GM18868 (cell line): ENCODE measurements around the gene UQCRFS1.
"Not testable (repeated sequence)": the region's sequence is repeated elsewhere in the genome, so short reads cannot be mapped to it uniquely, and the experiment has no call there.

Experiments
- ATAC-seq: cut with Tn5 transposase; IDR thresholded peaks from one replicate; pipeline ENCODE4 v1.9.1; 2021; ENCODE audit warnings: mild to moderate bottlenecking, moderate library complexity; ENCODE audit not compliant: unreplicated experiment

Gene UQCRFS1

GRCh38 chr19:29212648-29213573 lies at the start of gene UQCRFS1:
UQCRFS1 (minus strand) TSS chr19:29213151; CDS start chr19:29213118, 33 bp downstream.
- peak; percentile 94 for ATAC-seq

DNA sequence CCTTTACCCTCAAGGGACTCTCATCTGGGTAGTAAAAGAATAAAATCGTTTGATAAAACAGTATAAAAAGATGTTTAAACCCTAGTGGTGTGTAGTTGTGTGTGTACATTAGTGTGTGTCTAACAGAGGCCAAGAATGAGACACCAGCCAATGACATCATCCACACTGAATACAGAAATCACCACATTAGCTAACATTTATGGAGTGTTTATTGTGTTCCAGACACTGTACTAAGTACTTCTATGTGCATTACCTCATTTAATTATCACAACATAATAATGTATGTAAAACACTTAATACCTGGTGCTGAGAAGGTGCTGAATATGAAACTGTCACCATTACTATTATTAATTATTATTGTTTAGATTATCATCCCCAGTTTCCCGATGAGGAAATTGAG lies 49.1 kb upstream of the UQCRFS1 start:
- ATAC-seq = no peak

- no peak for ATAC-seq
These were observed 47.7 kb upstream of the UQCRFS1 start for GRCh38 chr19:29260477-29261317.

DNA sequence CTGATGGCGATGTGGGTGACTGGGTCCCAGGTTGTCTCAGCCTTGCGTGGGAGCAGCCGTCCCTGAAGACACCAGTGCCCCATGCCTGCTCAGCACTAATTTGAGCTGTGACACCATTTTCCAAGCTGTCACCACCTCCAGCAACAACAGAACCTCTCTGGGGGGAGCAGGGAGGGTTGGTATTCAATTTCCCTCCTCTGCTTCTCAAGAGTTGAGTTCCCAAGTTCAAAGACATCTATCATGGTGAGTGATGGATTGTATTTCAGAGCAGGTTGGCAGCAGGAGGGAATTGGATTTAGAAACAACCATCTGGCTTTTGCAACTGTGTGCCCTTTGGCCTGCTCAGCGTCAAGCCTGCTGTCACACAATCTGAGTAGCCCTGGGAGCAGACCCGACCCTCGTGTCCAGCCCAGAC lies 46.9 kb upstream of the UQCRFS1 start:
- no peak for ATAC-seq

DNA sequence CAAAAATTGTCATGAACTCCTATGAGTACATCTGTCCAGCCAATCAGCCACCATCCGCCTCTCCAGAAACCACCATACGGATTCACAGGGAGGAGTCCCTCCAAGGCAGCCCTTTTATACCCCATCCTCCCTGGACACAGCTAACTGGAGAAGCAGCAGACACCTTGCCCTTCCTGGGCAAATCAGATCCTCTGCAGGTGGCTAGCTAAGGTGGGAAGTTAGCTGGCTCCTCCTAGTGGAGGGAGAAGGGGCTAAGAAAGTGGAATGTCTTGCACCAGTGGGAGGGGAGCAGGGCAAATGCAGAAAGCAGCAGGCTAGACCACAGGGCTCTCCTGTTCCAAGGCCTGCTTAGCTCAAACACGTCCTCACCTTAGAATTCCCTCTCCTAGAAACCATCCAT lies 46.2 kb upstream of the UQCRFS1 start:
- ATAC-seq = no peak

DNA sequence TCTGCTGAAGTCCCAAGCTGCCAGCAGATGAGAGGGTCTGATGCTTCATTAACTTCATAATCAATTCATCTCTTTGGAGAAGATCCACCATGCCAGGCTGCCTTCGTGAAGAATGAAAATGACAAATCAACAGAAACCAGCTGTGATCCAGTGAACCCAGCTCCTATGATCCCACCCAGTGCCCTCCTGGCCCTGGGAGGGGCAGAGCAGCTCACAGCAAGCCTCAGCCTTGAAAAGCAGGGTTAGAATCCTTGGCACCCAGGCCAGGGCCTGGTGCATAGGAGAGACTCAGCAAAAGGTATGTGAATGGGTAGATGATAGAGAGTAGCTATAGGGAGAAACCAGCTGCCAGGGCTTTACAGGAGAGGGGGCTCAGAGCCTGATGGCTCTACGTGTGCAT lies 43.6 kb upstream of the UQCRFS1 start:
- ATAC-seq = no peak

DNA sequence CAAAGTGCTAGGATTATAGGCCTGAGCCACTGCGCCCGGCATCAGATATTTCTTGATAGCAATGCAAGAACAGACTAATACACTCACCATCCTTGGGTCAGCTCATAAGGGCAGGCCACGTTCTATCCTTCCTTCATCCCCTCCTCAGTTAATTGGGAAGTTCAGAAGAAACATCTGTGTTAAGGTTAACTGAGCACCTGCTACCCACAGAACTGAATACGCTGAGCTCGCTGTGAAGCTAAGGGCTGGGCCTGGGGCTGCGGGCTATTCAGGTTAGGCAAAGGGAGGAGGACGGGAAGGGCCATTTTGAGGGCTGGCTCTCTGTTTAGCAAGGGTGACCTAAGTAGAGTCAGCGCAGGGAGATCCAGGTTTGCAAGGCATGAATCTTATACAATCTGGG lies 43.0 kb upstream of the UQCRFS1 start:
- ATAC-seq = no peak

DNA sequence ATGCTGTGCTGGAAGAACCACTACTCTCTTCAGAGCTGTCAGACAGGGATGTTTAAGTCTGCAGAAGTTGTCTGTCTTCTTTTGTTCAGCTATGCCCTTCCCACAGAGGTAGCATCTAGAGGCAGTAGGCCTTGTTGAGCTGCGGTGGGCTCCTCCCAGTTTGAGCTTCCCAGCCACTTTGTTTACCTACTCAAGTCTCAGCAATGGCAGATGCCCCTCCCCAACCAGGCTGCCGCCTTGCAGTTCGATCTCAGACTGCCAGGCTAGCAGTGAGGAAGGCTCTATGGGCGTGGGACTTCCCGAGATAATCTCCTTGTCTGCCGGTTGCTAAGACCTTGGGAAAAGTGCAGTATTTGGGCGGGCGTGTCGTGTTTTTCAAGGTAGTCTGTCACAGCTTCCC lies 42.1 kb upstream of the UQCRFS1 start:
- ATAC-seq = no peak

DNA sequence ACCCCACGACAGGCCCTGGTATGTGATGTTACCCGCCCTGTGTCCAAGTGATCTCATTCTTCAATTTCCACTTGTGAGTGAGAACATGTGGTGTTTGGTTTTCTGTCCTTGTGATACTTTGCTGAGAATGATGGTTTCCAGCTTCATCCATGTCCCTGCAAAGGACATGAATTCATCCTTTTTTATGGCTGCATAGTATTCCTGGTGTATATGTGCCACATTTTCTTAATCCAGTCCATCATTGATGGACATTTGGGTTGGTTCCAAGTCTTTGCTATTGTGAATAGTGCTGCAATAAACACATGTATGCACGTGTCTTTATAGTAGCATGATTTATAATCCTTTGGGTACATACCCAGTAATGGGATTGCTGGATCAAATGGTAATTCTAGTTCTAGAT lies 36.8 kb upstream of the UQCRFS1 start:
- ATAC-seq = not testable (repeated sequence)

DNA sequence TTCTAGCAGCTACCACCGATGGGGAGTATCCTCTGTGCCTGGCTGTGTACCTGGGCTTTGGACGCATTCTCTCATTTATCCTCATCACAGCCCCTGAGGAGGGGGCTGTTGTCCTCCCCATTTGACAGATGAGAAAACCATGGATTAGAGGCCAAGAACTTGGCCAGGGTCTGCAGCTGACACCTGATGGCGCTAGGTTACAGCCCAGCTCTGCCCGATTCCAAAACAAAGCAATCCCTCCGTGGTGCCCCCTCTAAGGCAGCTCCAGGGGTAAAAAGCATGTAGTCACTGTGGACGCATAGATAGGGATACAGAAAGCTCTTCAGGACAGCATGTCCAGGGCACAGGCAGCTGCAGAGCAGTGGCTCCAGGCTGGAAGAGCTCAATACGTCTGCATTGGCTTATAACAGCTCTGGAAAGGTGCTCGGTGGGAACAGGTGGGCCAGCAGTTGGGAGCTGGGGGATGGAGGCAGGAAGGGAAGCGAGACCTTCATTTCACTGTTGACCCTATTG lies 35.4 kb upstream of the UQCRFS1 start:
- no peak for ATAC-seq

GRCh38 chr19:29247872-29248271 lies 34.9 kb upstream of the UQCRFS1 start:
- ATAC-seq = no peak

DNA sequence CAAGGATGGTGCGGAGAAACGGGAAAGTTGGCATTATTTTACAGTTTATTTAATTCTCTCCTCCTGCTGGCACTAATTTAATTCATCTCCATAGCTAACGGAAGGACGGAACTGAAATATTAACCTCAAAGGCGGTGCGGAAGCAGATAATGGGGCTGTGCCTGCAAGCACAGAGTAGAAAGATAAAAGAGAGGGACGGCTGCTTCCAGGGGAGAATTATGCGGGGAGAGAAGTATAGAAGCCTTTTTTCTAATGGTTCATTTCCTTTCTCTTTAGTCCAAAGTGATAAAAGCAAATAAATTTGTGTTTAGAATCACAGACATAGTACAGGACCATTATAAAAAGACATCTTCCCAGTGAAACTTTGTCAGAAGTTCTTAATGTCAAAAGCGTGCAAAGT lies 34.5 kb upstream of the UQCRFS1 start:
- no peak for ATAC-seq

DNA sequence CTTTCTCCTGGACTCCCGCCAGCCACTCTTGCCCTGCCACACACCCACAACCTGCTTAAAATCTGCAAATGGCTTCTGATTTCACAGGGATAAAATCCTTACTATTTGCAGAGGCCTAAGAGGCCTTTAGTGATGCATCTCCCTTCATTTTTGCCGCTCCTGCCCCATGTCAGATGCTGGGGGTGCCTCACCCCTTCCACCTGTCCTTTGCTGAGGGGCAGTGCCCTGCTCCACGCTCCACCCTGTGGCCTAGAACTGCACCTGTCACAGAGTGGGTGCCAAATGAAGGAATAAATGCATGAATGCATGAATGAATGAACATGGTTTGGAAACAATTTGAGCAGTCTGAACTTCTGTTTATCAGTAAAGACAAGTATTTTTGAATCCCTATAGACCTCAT lies 34.1 kb upstream of the UQCRFS1 start:
- ATAC-seq = no peak

DNA sequence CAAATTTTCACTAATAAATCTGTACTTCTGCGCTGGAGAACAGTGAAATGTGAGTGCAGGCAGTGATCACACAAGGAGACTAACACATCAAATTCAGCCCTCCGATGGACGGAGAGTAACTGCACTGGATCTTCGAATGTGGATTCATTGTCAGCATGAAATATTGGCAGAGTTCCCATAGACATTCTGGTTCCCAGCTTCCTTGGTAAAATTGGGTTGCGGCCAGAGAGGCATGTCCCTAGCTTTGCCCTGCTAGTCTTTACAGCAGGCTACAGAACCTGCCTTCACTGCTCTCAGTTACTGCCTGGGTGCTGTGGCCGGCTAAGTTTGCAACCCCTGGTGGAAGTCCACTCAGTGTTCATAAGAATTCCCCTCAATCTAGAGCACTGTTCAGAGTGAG lies 32.3 kb upstream of the UQCRFS1 start:
- no peak for ATAC-seq

DNA sequence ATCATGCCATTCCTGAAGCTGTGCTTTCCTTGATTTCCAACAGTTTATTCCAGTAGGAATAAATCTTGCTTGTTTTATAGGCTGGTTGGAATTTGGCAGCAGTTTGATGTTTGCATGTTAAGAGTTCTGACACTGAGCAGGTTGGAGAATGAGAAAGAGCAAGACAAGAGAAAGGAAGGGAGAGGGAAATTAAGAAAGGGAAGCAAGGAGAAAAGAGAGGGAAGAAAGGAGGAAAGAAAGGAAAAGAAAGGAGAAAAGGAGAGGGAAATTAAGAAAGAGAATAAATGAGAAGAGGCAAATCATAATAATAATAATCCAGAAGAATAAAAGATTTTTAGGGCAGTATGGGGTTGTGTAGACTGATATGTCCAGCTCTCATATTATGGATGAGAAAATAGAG lies 28.4 kb upstream of the UQCRFS1 start:
- ATAC-seq = no peak

- ATAC-seq = no peak
These were observed 26.3 kb upstream of the UQCRFS1 start for GRCh38 chr19:29239213-29239776.

- ATAC-seq = no peak
These were observed 20.6 kb upstream of the UQCRFS1 start for GRCh38 chr19:29233591-29233990.

GRCh38 chr19:29232315-29232852 lies 19.4 kb upstream of the UQCRFS1 start:
- ATAC-seq = no peak

- ATAC-seq = not testable (repeated sequence)
These were observed 18.4 kb upstream of the UQCRFS1 start for GRCh38 chr19:29231306-29231705.

GRCh38 chr19:29217616-29218015 lies 4.7 kb upstream of the UQCRFS1 start:
- no peak for ATAC-seq

GRCh38 chr19:29216021-29216420 lies 3.1 kb upstream of the UQCRFS1 start:
- no peak for ATAC-seq
